H1 (cell line): Measurements from ENCODE around the gene ERP29. TPM values are rescaled to one million over a fixed set of nuclear protein-coding genes. Genes with fewer than 3 reads are reported as not detected.
"Not testable (repeated sequence)": the region's sequence is repeated elsewhere in the genome, so short reads cannot be mapped to it uniquely, and the experiment has no call there.

Experiments
- CTCF ChIA-PET: fragments of 300-600 bp; sonication (Branson Sonifier 250); formaldehyde crosslinking; loops from one replicate; lab custom pipeline; 2021; ENCODE audit not compliant: partially characterized antibody; lab: Charles Lee
- POLR2A ChIA-PET: fragments of 300-600 bp; sonication (Branson Sonifier 250); formaldehyde crosslinking; loops from one replicate; lab custom pipeline; 2021; ENCODE audit warnings: inconsistent platforms; ENCODE audit not compliant: partially characterized antibody; lab: Charles Lee
- DNase-seq, 2 experiments: peaks; one replicate each; pipeline versions ENCODE4 v3.0.0 to v3.0.0-alpha.2; 2010 to 2022; ENCODE audit warnings: low spot score in 2 of 2, low read depth in 1 of 2, mixed read lengths in 1 of 2
- FAIRE-seq: peaks from 2 replicates; lab custom pipeline; 2011; peaks lifted over from hg19 to GRCh38; lab: Jason Lieb, UNC
- H2AFZ ChIP-seq: 2 replicates; pipeline ENCODE4 v1.8.1; 2012; ENCODE audit warnings: low read length, inconsistent platforms
- H2AK5ac ChIP-seq: 2 replicates; pipeline ENCODE4 v1.6.1; 2013; ENCODE audit warnings: low read depth, low read length
- H2BK120ac ChIP-seq: replicated peaks from 2 replicates; pipeline ENCODE3; 2013; ENCODE audit warnings: low read depth, low read length, inconsistent platforms
- H2BK12ac ChIP-seq: 2 replicates; pipeline ENCODE4 v1.6.1; 2013; ENCODE audit warnings: low read depth, low read length
- H2BK15ac ChIP-seq: 2 replicates; pipeline ENCODE4 v1.6.1; 2013; ENCODE audit warnings: low read length
- H2BK20ac ChIP-seq: 2 replicates; pipeline ENCODE4 v1.6.1; 2013; ENCODE audit warnings: low read length
- H2BK5ac ChIP-seq: 2 replicates; pipeline ENCODE4 v1.6.1; 2013; ENCODE audit warnings: low read depth, low read length
- H3K14ac ChIP-seq: 2 replicates; pipeline ENCODE4 v1.6.1; 2013; ENCODE audit warnings: inconsistent platforms; ENCODE audit not compliant: insufficient read length
- H3K18ac ChIP-seq: 2 replicates; pipeline ENCODE4 v1.6.1; 2013; ENCODE audit warnings: low read length; ENCODE audit errors: extremely low read depth
- H3K23ac ChIP-seq: 2 replicates; pipeline ENCODE4 v1.6.1; 2013; ENCODE audit warnings: inconsistent platforms; ENCODE audit not compliant: insufficient read length
- H3K23me2 ChIP-seq: 2 replicates; pipeline ENCODE4 v1.6.1; 2013; ENCODE audit warnings: low read depth, low read length
- H3K27ac ChIP-seq: 2 replicates; pipeline ENCODE4 v1.6.1; 2011; ENCODE audit warnings: low read depth, low read length, inconsistent platforms
- H3K27me3 ChIP-seq, 4 experiments: replicated peaks in 1 of 4; 1 replicate in 1 of 4; 2 replicates in 3 of 4; pipeline versions ENCODE4 v1.6.1 to v1.8.1; 2011 to 2013; ENCODE audit warnings: low read length in 3 of 4, mild to moderate bottlenecking in 3 of 4, inconsistent platforms in 2 of 4, mixed read lengths in 2 of 4, moderate library complexity in 1 of 4; ENCODE audit not compliant: control insufficient read depth in 3 of 4, insufficient read depth in 3 of 4; ENCODE audit errors: extremely low read depth in 1 of 4
- H3K36me3 ChIP-seq, 4 experiments: 2 replicates each; pipeline versions ENCODE4 v1.6.1 to v1.8.1; 2011 to 2013; ENCODE audit warnings: mild to moderate bottlenecking in 4 of 4, low read length in 3 of 4, moderate library complexity in 2 of 4, control low read depth in 1 of 4, inconsistent platforms in 1 of 4; ENCODE audit not compliant: insufficient read depth in 4 of 4, control insufficient read depth in 2 of 4
- H3K4ac ChIP-seq: replicated peaks from 2 replicates; pipeline ENCODE3; 2013; ENCODE audit warnings: low read length, low read depth, mixed read lengths, inconsistent platforms; ENCODE audit not compliant: insufficient read length
- H3K4me1 ChIP-seq, 4 experiments: replicated peaks in 1 of 4; 1 replicate in 1 of 4; 2 replicates in 3 of 4; pipeline versions ENCODE4 v1.6.1 to v1.8.1; 2011 to 2013; ENCODE audit warnings: low read length in 3 of 4, inconsistent platforms in 2 of 4, mixed read lengths in 1 of 4; ENCODE audit not compliant: insufficient read depth in 4 of 4, control insufficient read depth in 3 of 4
- H3K4me2 ChIP-seq, 2 experiments: 2 replicates each; pipeline versions ENCODE4 v1.6.1 to v1.8.1; 2011 to 2013; ENCODE audit warnings: low read depth in 2 of 2, low read length in 2 of 2, control low read depth in 1 of 2, inconsistent platforms in 1 of 2, mild to moderate bottlenecking in 1 of 2; ENCODE audit not compliant: insufficient read depth in 1 of 2
- H3K4me3 ChIP-seq, 4 experiments: fragments of 200-600, 300-600 bp in 1 of 4; sonication (generic), shearing (Covaris generic), sonication (Bioruptor Twin) in 1 of 4; 2 replicates each; pipeline versions ENCODE4 v1.5.1 to v1.8.1; 2011 to 2016; ENCODE audit warnings: low read length in 4 of 4, low read depth in 3 of 4, control low read depth in 2 of 4, inconsistent platforms in 2 of 4, mild to moderate bottlenecking in 2 of 4, mixed read lengths in 1 of 4, moderate library complexity in 1 of 4; ENCODE audit not compliant: insufficient read depth in 2 of 4; ENCODE audit errors: extremely low read depth in 1 of 4
- H3K56ac ChIP-seq: replicated peaks from 2 replicates; pipeline ENCODE3; 2013; ENCODE audit warnings: low read depth, mild to moderate bottlenecking, mixed read lengths, low read length, inconsistent platforms; ENCODE audit not compliant: insufficient read length
- H3K79me1 ChIP-seq: 2 replicates; pipeline ENCODE4 v1.6.1; 2013; ENCODE audit warnings: low read depth, low read length, control low read depth
- H3K79me2 ChIP-seq, 2 experiments: 2 replicates each; pipeline versions ENCODE4 v1.6.1 to v1.8.1; 2012 to 2013; ENCODE audit warnings: low read length in 2 of 2, mild to moderate bottlenecking in 2 of 2, inconsistent platforms in 1 of 2; ENCODE audit not compliant: insufficient read depth in 2 of 2, control insufficient read depth in 1 of 2
- H3K9ac ChIP-seq, 4 experiments: replicated peaks in 1 of 4; 1 replicate in 1 of 4; 2 replicates in 3 of 4; pipeline versions ENCODE4 v1.6.1 to v1.8.1; 2011 to 2013; ENCODE audit warnings: low read depth in 3 of 4, low read length in 3 of 4, control low read depth in 2 of 4, mild to moderate bottlenecking in 2 of 4, moderate library complexity in 2 of 4, inconsistent platforms in 1 of 4; ENCODE audit errors: extremely low read depth in 1 of 4
- H3K9me3 ChIP-seq, 2 experiments: 2 replicates each; pipeline versions ENCODE4 v1.6.1 to v1.8.1; 2012 to 2013; ENCODE audit warnings: mild to moderate bottlenecking in 2 of 2, moderate library complexity in 2 of 2, control low read depth in 1 of 2, inconsistent platforms in 1 of 2, low read depth in 1 of 2, low read length in 1 of 2, mixed read lengths in 1 of 2; ENCODE audit not compliant: insufficient read depth in 2 of 2
- H4K20me1 ChIP-seq, 2 experiments: replicated peaks in 1 of 2; 2 replicates each; pipeline versions ENCODE3 to v1.8.1; 2011 to 2013; ENCODE audit warnings: inconsistent platforms in 2 of 2, low read length in 2 of 2, mild to moderate bottlenecking in 1 of 2; ENCODE audit not compliant: insufficient read depth in 2 of 2, control insufficient read depth in 1 of 2
- H4K5ac ChIP-seq: 2 replicates; pipeline ENCODE4 v1.6.1; 2013; ENCODE audit warnings: low read length, low read depth, mixed read lengths, inconsistent platforms; ENCODE audit not compliant: insufficient read length
- H4K8ac ChIP-seq: 2 replicates; pipeline ENCODE4 v1.8.0; 2013; ENCODE audit warnings: mild to moderate bottlenecking, moderate library complexity, low read length, inconsistent platforms; ENCODE audit not compliant: insufficient read depth; ENCODE audit errors: extremely low read depth
- H4K91ac ChIP-seq: replicated peaks from 2 replicates; pipeline ENCODE3; 2013; ENCODE audit warnings: low read length, mixed read lengths, inconsistent platforms; ENCODE audit not compliant: insufficient read length
- WGBS, 2 experiments: shearing (Covaris generic) in 1 of 2; methylation state at CpG; one replicate each; pipeline versions ENCODE4 v1.1.6 to v1.1.7; 2013 to 2015; ENCODE audit warnings: low lambda C conversion rate in 2 of 2, mixed read lengths in 2 of 2, inconsistent platforms in 1 of 2, low coverage in 1 of 2, missing lambda C conversion rate in 1 of 2; ENCODE audit not compliant: insufficient replicate concordance in 2 of 2, insufficient coverage in 1 of 2, insufficient read length in 1 of 2; ENCODE audit errors: extremely low coverage in 1 of 2, missing lambda C conversion rate in 1 of 2; 5-methylcytosine and 5-hydroxymethylcytosine counted together
- polyA plus RNA-seq, 7 experiments: library from polyadenylated mRNA; depleted of rRNA in 3 of 7; stranded (reverse) in 5 of 7; unstranded in 2 of 7; fragments of >200 nt in 5 of 7; fragments of 200-250 nt in 2 of 7; gene quantifications; 1 replicate in 5 of 7; 2 replicates in 1 of 7; 4 replicates in 1 of 7; pipeline versions ENCODE4 v1.2.1 to v1.2.3, GENCODE V29; 2011 to 2013; ENCODE audit warnings: missing spikeins in 2 of 7, mixed read lengths in 2 of 7
- total RNA-seq: library from RNA; stranded (reverse); fragmentation: NEBNext Ultra II Directional; extraction: Animal tissue kit (Norgen Biotek cat#: 25700); gene quantifications from 2 replicates; pipeline ENCODE4 v1.2.1, GENCODE V29; 2021

Gene ERP29
- total and polyA plus RNA-seq, 2 of the 8 experiments (the other 6 are each of a cell fraction or from before 2014, with no cell fraction given), result 88.7 to 171 TPM

DNA sequence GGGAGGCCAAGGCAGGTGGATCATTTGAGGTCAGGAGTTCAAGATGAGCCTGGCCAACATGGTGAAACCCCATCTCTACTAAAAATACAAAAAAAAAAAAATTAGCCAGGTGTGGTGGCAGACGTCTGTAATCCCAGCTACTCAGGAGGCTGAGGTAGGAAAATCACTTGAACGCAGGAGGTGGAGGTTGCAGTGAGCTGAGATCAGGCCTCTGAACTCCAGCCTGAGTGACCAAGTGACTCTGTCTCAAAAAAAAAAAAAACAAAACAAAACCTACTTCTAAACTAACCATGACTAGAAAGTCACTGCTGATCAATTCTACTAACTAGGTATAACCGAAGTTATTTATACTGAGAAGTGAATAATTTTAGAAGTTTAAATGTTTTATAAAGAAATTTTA is 3.6 kb upstream of the ERP29 start:
- not testable (repeated sequence) for H3K23me2 ChIP-seq, H2AK5ac ChIP-seq, H2BK15ac ChIP-seq, H3K4me3 ChIP-seq, H2BK5ac ChIP-seq, H3K9me3 ChIP-seq, DNase-seq, H3K79me1 ChIP-seq, H3K9ac ChIP-seq, H2BK20ac ChIP-seq, H3K27me3 ChIP-seq, H3K23ac ChIP-seq, H3K4me2 ChIP-seq, H3K18ac ChIP-seq, H4K5ac ChIP-seq, H4K20me1 ChIP-seq, H3K56ac ChIP-seq, FAIRE-seq, H2BK12ac ChIP-seq, H4K91ac ChIP-seq, H3K14ac ChIP-seq, H3K4ac ChIP-seq, H4K8ac ChIP-seq, H3K27ac ChIP-seq, H3K36me3 ChIP-seq, H2BK120ac ChIP-seq, H2AFZ ChIP-seq
- peaks cover 3 to 11% (median 4%) of the 10 kb centered on the region in 4 experiments for H3K4me1 ChIP-seq
- H3K79me2 ChIP-seq, result peaks cover 5 to 22% of the 10 kb centered on the region in 2 experiments
- ChIA-PET POLR2A (interaction anchor here (0.9 to 1.2 kb wide), 2 partner anchors 11 to 15 kb away, joined by 3 to 4 read pairs; no protein-coding TSS in a partner anchor), CTCF (interaction anchor here (1.1 kb wide), 1 partner anchor 66 kb away, joined by 4 read pairs; no protein-coding TSS in a partner anchor)
- WGBS, 2 experiments, result 88% methylated on average over 3 of the region's 3 CpGs; no CpG with 5 or more reads in 1 of the 2 experiments
